ENCODE results near the gene PLEKHH1.

DNA sequence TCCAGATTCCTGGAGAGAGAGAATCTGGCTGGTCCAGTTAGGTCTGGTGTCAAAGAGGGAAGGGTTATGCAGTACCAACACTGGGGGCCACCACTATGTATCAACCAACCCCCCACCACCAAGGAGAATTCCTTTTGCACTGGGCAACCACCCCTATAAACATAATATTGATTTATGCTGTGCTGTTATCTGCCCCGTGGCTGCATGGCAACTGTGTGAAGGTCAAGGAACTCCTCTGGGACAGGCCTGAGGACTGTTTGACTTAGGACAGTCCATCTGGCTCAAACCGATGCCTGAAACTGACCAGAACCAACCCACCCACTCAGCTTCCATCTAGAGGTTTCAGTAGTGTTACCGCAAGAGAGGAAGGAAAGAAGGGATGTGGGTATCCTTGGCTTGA lies 20.5 kb downstream of the PLEKHH1 start:
- no peak for TF ChIP-seq POLR2A (IDR thresholded peaks at IDR 0.05)
- TF ChIP-seq EP300 (IDR thresholded peaks at IDR 0.05), result no peak
